Endometrial microvascular endothelial cells (primary cell): ENCODE measurements around the gene MYO1D. TPM values are rescaled to one million over a fixed set of nuclear protein-coding genes. Genes with fewer than 3 reads are reported as not detected.

Source experiments
- in situ Hi-C: cut with HindIII; loops from 2 replicates; pipeline ENCODE4 v1.10.0; 2017; ENCODE audit warnings: low sequenced_read_pairs, low pct_unique_long_range_greater_than_20kb; ENCODE audit errors: inconsistent ontology term
- total RNA-seq: library from RNA; depleted of rRNA; stranded (reverse); fragments of >200 nt; gene quantifications from one replicate; pipeline ENCODE4 v1.2.3, GENCODE V29; 2015; ENCODE audit errors: inconsistent ontology term

The MYO1D gene
- total RNA-seq, 1 donor from 2014 or later, result 29.8 TPM

DNA sequence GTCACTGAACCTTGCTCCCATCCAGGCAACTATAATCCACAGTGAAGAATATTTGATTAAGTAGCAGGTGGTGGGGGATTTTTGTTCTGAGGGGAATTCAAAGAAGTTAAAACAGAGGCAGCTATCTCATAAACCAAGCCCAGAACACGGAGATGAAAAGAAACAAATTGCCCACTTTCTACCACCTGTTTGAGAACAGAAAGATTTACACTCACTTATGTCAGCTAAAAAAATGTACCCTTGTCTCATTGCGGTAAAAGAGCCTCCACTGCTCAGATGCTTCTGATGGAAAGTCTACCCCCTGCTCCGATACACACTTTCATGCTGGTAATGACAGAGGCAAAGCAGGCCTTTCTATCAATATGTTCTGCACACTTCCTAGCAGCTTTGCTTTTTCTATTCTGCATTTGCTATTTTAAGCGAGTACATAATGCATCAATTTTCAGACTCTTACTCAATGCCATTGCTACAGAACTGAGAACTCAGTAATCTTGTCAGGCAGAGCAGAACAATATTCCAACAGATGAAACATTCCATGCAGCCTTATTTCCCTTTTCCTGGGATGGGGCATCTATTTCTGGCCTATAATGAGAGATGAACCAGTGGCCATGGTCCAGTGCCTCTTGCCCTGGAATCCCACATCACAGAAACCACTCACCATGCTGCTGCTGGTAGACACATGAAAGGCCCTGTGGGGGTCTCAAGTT lies 361.1 kb downstream of the MYO1D start:
- in situ Hi-C loops, result no loop called here

DNA sequence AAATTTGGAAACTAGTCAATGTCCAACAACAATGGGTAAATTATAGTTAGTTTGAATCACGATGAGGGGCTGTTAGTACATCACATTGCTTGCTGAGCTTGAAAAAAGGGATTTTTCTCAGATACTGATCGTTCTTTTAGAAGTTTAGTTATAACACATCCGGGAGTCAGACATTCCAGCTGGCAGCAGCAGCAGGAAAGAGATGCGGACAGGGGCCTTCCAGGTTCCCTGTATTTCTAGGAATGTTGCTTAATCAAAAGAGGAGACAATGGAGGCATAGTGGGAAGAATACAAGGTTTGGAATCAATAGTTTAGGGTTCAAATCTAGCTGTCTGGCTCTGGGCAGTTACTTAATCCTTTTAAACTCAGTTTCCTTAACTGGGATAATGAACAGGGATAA lies 362.3 kb downstream of the MYO1D start:
- in situ Hi-C loops, result no loop called here

DNA sequence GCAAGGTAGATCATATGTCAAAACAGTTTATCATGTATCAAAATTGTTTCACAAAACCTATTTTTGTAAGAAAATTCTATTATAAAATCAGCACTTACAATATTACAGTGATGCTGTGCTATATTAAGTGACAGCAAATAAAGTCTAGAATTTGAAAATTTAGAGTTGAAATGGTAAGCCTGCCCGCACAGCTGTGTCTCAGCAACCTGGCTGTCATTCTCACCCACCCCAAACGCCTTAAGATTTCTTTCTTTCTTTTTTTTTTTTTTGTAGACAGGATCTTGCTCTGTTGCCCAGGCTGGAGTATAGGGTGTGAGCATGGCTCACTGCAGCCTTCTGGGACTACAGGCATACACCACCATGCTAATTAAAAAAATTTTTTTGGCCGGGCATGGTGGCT lies 363.3 kb downstream of the MYO1D start:
- in situ Hi-C loops, result no loop called here

DNA sequence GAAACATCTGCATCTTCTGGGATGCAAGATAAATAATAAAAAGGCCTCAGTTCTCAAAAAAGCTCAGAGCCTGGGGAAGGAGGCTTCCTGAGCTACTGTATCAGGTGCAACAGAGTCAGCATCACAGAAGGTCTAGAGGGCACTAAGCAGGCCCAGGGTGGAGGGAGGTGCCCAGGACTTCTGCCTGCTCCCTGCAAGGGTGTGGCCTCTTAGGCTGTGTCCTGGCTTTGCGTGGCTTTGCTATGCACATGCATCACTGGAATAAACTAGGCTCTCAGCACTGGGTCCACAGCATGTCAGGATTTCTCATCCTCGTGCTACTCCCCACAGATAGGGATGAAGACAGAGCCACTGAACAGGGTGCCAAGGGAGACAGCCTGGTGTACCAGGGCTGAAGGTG lies 364.6 kb downstream of the MYO1D start:
- in situ Hi-C loops, result no loop called here

DNA sequence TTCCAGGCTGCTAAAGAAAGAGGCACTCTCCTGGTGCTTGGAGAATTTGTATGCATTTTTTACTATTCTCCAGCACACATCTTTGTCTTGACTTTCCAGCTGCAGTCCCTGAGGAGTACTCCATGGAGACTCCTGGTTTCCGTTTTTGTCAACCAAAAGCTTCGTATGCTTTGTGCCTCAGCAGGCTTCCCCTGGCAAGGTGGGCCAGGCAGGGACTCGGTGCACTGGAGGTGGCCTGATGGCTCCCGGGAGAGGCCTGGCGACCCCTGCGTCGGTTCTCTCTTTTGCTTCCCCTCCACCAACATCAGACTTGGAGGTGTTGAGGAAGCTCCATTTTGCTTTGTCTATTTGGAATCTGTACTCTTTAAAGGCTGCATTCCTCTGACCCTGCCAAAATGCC lies 366.5 kb downstream of the MYO1D start:
- in situ Hi-C loops, result no loop called here

DNA sequence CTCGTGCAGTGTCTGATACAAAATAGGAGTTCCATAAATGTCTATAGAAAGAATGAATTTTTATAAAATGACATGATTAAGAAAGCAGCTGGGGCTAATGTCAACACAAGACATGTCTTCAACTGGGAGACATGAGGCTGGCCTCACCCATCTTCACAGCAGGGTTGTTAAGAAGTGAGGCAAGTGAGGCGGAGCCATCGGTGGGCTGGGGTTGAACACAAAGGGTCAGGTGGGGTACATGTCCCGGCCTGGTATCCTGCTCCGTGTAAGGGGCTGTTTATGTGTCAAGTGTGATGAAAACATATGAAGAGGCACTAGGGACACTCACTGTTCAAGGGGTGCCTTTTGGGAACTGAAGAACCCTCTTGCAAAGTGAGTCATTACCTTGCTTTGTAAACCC lies 368.0 kb downstream of the MYO1D start:
- in situ Hi-C loops, result no loop called here

DNA sequence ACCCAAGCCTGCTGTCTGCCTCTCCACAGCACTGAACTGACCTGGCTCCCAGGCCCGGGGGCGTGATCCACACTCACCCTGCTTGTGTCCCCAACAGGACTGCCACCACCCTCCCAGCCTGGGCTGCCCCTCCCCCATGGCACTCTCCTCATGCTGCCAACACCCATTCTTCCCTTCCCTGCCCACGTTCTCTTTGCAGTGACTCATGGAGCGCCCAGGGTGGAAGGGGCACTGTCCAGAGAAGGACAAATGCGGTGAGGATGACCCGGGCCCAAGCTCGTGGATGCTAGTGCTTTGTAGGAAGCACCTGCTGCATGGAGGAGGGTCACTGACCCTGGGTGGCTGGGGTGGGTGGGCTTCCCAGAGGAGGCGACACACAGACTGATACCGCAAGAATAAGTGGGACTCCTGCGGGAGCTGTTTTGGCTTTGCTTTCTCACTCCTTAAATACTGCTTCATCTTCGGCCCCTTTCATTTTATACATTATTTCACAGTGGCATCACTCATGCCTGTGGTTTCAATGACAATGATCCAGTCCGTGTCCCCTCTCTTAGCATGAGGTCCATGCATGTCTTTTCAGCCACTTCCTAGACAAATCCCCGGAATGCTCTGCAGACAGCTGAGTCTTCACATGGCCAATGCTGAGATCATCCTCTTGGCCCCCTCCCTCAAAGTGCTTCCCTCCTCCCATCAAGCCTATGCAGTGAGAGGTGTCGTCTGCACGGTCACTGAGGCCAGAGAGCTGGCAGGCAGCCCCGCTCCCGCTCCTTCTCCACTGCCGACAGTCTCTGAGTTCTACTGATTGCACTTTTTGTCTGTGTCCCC lies 372.5 kb downstream of the MYO1D start:
- in situ Hi-C loops, result no loop called here

DNA sequence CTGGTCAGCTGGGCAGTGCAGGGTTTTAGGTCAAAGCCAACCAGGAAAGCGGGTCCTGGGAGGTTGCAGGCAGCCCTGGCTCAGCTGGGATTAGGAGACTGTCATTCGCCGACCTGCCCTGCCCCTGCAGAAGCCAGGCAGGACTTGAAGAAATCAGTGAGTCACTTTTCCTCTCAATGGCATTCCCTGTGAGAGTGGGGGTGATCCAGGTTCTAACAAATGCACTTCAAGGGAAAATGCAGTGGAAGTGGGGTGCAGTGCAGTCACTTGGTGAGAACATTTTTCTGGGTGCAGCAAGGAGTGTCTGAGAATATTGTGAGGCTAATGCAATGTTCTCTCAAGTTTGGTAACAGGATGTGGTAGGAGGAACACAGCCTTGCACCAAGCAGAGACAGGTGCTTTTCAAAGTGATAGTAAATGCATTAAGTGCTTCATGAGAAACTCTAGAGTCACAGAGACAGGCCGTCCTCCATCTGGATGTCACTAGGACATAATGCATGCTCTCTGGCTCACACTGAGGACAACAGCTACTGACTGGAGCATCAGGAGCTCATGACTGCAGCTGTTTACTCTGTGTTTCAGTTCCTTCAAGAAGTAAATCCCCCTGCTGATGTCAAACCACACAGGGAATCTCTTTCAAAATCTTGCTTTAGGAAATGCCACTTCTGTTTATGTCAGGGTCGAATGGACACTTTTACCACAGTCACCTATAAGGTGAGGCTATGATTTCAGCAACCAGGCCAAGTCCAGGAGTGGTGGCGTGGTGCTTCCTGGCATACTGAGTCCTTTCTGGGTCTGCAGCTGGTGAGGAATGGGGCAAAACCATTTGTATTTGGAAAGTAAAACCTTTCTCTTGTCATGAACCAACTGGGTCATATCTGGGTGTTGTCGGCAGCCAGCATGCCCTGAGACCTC lies 373.4 kb downstream of the MYO1D start:
- in situ Hi-C loops, result no loop called here

DNA sequence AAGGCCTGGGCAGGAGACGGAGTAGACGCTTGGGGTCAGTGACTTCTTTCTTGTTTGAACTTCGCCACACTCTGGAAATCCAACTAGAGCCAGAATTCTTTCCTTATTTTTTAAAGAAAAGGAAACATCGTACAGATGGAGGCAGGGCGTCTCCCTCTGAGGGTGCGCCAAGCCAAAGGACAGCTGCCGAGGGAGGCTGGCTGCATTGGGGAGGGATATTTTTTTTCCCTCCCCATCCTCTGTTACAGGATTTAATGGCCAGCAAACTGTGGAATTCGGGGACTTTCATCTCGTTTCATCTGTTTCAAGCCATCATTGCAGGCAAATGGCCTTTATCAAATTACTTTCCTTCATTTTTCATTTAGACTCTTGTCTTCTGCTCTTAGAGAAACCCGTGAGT lies 374.2 kb downstream of the MYO1D start:
- in situ Hi-C loops, result no loop called here

DNA sequence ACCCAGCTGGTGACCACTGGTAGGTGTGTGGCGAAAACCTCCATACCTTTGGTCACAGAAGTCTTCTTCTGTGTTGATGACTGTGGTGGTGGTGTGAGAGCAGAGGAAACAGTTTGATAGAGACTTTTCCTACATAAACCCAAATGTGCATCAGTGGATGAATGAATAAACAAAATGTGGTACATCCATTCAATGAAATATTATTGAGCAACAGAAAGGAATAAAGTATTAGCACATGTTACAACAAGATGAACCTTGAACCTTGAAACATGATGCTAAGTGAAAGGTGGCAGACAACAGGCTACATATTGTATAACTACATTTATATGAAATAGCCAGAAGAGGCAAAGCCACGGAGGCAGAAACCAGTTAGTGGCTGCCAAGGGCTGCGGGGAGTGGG lies 374.9 kb downstream of the MYO1D start:
- in situ Hi-C loops, result no loop called here

DNA sequence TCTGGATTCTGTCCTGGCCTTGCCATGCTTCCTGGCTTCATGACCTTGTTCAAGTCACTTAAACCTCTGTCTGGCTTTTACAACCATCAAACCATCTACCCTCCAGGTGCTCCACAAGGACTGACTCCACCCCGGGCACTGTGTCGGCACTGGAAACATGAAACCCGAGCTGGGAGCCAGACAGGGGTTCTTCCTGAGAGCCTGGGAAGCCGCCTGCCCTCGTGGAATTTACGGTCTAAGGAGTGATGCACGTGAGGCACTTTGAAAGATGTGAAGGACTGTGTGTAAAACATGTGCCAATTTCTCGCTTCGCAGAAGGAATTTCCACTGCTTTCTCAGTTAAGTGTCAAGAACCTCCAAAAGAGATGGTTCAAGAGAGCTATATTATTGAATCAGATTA lies 378.5 kb downstream of the MYO1D start:
- in situ Hi-C loops, result no loop called here

DNA sequence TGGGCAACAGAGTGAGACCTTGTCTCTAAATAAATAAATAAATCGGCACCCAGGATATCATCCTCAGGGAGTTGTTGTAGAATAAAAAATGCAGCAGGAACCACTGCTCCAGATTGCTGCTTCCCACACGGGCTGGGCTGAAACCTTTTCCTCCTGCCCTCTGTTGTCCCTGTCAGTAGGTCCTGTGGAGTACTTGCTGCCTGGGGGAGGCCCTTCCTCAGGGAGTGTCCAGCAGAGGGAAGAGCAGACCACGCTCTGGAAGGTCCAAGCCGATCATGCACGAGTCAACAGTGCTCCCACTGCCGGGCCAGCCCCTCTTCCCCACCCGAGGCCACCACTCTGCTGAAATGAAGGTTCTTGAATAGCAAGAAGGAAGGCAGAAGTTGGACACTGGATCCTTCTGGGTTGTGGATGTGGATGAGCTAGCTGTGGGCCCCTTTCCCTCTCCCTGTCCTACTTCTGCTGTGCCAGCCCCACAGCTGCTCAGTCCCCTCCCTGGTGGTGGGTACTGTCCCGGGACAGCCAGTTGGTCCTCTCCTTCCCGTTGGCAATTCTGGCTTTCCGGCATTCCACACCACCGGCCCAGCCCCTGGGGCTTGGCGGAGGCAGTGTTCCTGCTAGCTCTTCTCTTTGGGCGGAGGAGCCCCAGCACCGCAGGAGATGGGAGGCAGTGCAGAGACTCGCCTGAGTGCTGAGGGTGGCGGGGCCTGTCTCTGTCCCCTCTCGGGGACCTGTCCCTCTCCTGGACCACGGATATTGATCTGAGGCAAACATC lies 379.3 kb downstream of the MYO1D start:
- in situ Hi-C loops, result no loop called here

DNA sequence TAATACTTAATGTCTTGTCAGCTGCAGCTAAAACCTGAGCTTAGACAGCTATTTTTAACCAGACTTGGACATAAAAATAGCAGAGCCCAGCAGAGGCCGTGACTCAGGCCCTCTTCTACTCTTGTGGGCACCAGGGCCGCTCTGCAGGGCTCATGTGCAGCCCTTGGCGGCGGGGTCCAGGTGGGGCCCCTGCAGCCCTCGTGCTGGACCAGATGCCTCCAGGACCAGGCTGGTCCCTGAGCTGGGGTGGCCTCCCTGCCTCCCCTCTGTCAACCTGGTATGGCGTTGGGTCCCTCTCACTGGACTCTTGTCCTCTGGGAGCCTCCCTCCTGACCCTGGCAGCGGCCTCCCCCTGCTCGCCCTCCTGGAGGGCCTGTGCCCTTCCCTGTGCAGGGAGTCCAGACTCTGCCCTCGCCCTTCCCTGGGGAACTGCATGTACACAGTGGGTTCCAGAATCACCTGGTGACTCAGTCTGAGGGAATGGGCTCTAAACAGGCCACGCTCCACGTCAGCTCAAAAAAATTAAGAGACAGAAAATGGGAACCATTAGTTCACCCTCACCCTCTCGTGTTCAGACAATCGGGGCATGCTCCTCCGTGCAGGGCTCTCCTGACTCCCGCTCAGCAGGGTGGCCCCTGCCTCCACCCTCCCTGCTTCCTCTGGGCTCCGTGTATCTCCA lies 380.4 kb downstream of the MYO1D start:
- in situ Hi-C loops, result no loop called here

DNA sequence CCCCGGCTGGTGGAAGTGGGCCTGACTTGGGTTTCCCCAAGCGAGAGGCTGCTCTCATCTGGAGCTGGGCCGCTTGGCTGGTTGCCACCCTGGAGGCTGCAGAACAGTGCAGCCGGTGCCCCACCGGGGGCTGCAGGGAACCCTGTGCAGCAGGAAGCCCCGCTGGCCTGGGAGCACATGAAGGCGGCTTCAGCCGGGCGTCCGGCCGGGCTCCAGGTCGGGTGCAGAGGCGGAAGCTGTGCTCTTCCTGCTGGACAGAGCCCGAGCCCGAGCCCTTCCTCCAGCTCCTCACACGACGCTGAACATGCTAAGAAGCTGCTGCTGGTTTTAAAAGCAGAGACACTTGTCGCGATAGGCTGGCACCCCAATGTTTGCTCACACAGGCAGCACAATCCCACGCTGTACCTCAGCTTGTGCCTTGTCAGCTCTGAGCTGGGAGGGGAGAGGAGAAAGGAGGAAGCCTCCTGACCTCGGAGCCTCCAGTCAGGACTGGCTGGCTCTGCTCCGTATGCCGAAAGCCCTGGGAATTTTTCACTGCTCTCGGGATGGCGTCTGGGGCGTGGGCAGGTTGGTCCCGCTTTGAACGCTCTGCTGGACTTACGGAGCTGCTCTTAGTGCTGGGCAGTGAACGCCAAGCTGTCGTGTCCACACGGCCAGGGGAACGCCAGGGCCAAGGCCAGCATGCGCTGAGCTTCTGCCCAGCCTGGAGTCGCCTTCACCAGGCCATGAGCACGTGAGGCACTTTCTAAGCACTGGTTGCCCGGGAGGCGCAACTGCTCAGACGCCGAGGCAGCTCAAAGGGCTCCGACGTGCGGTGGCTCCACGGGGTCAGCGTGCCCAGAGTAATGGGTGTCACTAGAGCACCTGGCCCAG lies 381.3 kb downstream of the MYO1D start:
- in situ Hi-C loops, result no loop called here

DNA sequence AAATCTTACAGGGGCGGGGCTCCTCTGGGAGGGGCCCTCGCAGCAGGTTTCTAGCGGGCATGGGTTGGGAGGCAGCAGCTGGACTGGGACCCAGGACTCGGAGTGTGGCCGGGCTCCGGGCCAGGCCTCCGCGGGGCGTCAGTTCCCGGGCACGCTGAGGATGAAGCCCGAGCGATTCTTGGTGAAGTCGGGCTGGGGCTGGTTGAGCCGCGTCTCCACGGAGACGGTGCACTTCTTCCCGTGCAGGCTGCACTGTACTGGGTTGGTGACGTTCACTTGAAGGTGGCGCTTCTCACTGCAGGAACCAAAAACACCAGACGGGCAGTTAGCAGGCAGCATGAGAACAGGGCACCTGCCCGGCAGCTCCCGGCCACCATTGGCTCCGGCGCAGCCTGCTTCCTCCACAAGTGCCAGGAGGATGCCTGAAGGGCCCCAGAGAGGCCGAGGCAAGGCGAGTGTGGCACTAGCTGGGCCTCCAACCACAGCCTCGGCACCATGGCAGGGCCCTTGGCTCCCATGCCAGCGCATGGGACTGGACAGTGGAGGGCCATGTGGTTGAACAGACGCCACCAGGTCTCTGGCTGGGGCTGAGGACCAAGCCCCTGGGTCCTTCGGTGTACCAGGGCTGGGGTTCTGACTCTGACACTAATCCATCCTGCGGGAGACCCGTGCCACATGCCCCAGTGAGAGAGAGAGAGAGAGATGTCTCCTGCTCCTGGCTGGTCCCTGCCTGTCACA lies 382.1 kb downstream of the MYO1D start:
- in situ Hi-C loops, result no loop called here

DNA sequence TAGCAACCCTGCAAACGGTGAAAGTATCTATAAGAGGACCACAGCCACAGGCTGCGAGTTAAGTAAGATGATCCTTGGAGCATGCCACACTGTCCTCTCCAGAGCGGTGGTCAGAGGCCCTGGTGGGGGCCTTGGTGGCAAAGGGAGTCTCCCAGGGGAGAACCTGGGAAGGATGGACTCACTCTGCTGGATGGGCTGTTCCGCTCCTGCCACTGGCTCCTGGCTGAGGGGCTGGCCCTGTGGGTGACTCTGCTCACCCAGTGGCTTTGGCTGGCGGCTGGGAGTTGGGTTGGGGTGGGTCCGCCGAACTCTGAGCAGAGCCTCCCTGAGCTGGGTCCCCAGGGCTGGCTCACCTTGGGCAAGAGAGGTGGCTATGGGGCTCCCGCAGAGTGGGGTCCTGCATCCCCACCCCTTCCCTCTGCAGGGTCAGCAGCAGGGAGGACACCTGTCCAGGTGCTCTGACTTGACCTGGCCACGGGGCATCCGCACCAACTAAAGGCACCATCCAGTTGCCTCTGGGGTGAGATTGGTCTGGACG lies 382.9 kb downstream of the MYO1D start:
- in situ Hi-C loops, result no loop called here

DNA sequence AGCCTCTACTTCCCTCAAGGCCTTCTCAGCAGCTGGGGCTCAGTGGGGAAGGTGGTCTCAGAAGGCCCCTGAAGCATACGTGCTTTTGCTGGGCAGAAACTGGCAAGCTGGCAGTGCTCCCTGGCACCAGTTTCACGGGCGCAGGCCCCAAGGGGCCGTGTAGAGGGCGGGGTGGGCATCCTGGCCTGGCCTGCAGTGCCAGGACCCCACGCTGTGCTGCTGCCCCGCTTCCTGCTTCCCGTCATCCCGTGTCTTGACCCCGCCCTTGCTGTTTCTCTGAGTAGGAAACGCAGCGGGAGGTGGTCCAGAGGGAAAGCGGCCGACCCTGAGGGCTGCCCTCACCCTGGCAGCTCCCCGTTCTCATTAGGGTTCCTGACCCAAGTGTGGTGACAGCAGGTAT lies 383.4 kb downstream of the MYO1D start:
- in situ Hi-C loops, result no loop called here
